ENCODE results near the gene SCUBE1. TPM values are rescaled to one million over a fixed set of nuclear protein-coding genes. Genes with fewer than 3 reads are reported as not detected.

Gene SCUBE1
- total RNA-seq, 1 donor from 2014 or later, result 16.6 TPM

DNA sequence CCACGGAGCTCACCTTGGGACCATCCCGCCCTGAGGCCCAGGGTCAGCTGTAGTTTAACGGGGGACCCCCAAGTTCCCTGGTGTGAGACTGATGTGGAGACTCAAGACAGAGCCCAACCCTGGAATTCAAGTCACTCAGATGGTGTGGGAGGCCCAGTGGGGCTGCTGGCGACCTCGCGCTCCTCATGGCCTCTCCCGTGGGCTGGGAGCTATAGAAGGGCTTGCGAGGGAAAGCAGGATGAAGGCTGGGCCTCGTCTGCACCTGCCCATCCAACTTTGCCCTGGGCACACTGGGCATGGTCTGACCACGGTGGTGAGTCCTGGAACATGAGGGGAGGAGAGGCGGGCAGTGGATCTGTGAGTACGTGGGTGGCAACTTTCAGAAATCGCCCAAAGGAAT, 142.6 kb downstream of the SCUBE1 start:
- intact Hi-C loops (cut with DNase I), result no loop called here
- TF ChIP-seq, protein P1, sequence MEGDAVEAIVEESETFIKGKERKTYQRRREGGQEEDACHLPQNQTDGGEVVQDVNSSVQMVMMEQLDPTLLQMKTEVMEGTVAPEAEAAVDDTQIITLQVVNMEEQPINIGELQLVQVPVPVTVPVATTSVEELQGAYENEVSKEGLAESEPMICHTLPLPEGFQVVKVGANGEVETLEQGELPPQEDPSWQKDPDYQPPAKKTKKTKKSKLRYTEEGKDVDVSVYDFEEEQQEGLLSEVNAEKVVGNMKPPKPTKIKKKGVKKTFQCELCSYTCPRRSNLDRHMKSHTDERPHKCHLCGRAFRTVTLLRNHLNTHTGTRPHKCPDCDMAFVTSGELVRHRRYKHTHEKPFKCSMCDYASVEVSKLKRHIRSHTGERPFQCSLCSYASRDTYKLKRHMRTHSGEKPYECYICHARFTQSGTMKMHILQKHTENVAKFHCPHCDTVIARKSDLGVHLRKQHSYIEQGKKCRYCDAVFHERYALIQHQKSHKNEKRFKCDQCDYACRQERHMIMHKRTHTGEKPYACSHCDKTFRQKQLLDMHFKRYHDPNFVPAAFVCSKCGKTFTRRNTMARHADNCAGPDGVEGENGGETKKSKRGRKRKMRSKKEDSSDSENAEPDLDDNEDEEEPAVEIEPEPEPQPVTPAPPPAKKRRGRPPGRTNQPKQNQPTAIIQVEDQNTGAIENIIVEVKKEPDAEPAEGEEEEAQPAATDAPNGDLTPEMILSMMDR (IDR thresholded peaks at IDR 0.05), result no peak
- H3K27ac ChIP-seq, result no peak overlapping the region
- no peak overlapping the region for H3K4me3 ChIP-seq
- no peaks in the 10 kb centered on the region for H3K36me3 ChIP-seq
- DNase-seq (no peak), ATAC-seq (no peak)
- no peaks in the 10 kb centered on the region for H3K9me3 ChIP-seq
- H3K4me1 ChIP-seq, result no peaks in the 10 kb centered on the region
- H3K27me3 ChIP-seq (ENCODE audit: low read depth), result peaks cover 3% of the 10 kb centered on the region

DNA sequence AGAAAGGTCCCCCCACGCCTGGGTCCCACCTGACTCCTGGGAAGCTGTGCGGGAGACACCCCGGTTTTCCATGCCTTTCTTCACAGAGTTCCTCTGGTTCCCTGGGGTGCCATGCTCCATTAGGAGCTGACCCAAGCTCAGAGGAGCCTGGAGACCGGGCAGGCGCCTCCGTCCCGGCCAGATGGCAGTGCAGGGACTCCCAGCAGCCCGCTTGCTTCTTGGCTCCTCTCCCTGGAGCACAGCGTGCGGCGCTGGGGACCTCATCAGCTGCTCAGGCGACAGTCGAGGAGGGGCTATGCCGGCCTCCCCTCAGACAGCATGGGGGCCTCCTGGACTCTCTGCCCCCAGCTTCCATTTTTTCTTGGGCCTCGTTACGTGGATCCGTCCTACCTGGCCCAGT, 143.1 kb downstream of the SCUBE1 start:
- Histone ChIP-seq H3K36me3 (no peaks in the 10 kb centered on the region), H3K4me1 (no peaks in the 10 kb centered on the region), H3K9me3 (no peaks in the 10 kb centered on the region), H3K27ac (no peak overlapping the region), H3K4me3 (no peak overlapping the region), H3K27me3 (ENCODE audit: low read depth) (peaks cover 3% of the 10 kb centered on the region)
- TF ChIP-seq, protein P1 (IDR thresholded peaks at IDR 0.05), result no peak
- ATAC-seq (no peak), DNase-seq (no peak)
- intact Hi-C loops (cut with DNase I), result no loop called here

DNA sequence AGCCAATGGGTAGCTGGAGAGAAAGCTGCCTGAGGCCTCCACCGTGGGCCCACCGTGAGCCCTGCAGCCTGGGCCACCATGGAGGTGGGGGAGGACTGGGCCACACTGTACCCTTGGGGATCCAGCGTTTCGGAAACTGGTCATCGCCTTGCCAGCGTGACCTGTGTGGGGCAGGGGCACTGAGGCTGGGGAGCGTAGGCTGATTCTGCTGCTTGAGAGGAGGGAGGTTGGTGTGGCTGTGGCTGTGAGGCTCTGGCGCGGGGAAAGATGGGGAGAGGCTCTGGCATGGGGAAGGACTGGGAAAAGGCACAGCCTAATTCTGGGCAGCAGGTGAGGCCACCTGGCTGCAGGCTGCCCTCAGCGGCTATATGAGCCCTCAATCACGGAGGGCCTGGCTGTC, 143.6 kb downstream of the SCUBE1 start:
- H3K27ac ChIP-seq, result no peak overlapping the region
- no peak for DNase-seq
- no peaks in the 10 kb centered on the region for H3K36me3 ChIP-seq
- intact Hi-C loops (cut with DNase I), result no loop called here
- TF ChIP-seq, protein P1 (IDR thresholded peaks at IDR 0.05), result no peak
- peaks cover 3% of the 10 kb centered on the region for H3K27me3 ChIP-seq (ENCODE audit: low read depth)
- no peak for ATAC-seq
- no peaks in the 10 kb centered on the region for H3K9me3 ChIP-seq
- H3K4me3 ChIP-seq, result no peak overlapping the region
- H3K4me1 ChIP-seq, result no peaks in the 10 kb centered on the region

DNA sequence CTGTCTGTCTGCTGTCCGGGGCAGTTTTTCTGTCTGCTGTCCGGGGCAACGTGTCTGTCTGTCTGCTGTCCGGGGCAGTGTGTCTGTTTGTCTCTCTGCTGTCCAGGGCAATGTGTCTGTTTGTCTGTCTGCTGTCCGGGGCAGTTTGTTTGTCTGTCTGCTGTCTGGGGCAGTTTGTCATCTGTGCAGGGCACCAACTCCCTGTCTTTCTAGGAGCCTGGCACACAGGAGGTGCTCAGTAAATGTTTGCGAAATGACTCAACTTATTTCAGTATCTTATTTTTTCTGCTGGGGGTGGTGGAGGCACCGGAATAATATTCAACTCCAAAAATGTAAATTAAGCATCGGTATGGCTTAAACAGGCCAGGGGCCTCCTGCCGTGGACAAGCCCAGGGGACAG, 144.2 kb downstream of the SCUBE1 start:
- TF ChIP-seq, protein P1 (IDR thresholded peaks at IDR 0.05), result no peak
- Histone ChIP-seq H3K9me3 (no peaks in the 10 kb centered on the region), H3K36me3 (no peaks in the 10 kb centered on the region), H3K4me3 (no peak overlapping the region), H3K27me3 (ENCODE audit: low read depth) (peaks cover 3% of the 10 kb centered on the region), H3K4me1 (no peaks in the 10 kb centered on the region), H3K27ac (no peak overlapping the region)
- DNase-seq, result no peak
- no peak for ATAC-seq
- intact Hi-C loops (cut with DNase I), result no loop called here

DNA sequence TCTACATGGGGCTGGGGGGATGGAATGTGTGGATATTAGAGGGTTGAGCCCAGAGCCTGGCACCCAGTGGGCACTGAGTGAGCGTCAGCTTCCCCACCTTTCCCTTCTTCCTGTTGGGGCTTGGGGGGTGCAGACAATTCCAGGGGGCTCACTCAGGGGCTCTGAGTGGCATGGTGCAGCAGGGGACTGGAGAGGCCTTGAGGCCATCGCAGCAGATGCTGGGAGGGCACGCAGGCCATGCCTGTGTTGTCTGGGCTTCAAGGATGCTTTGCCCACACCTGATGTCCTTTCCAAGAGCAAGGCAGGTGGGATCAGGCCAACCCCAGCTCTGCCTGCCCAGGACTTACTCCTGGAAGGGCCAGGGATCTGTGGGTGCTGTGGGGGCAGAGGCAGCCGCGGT, 145.0 kb downstream of the SCUBE1 start:
- no peaks in the 10 kb centered on the region for H3K4me1 ChIP-seq
- DNase-seq (no peak), ATAC-seq (no peak)
- no peaks in the 10 kb centered on the region for H3K36me3 ChIP-seq
- no peaks in the 10 kb centered on the region for H3K9me3 ChIP-seq
- TF ChIP-seq, protein P1 (IDR thresholded peaks at IDR 0.05), result no peak
- intact Hi-C loops (cut with DNase I), result no loop called here
- H3K4me3 ChIP-seq, result no peak overlapping the region
- peaks cover 3% of the 10 kb centered on the region for H3K27me3 ChIP-seq (ENCODE audit: low read depth)
- no peak overlapping the region for H3K27ac ChIP-seq
